Esophagus squamous epithelium (tissue), 5 donors: ENCODE measurements around the gene EFNB2. TPM values are rescaled to one million over a fixed set of nuclear protein-coding genes. Genes with fewer than 3 reads are reported as not detected.

ENCODE experiments used
- DNase-seq: peaks from one replicate; lab custom pipeline; 2025; lab: John Stamatoyannopoulos, UW
- H3K27ac ChIP-seq, 4 donors: fragments of 200-600 bp; sonication (generic); one replicate each; pipeline ENCODE4 v1.5.1; 2016 to 2019; ENCODE audit warnings: mild to moderate bottlenecking in 1 of 4
- H3K27me3 ChIP-seq, 4 donors: fragments of 200-600 bp; sonication (generic); 1 replicate in 3 of 4; 2 replicates in 1 of 4; pipeline versions ENCODE4 v1.5.1 to v1.6.0; 2017 to 2021; ENCODE audit warnings: antibody characterized with exemption in 1 of 4
- H3K36me3 ChIP-seq, 3 donors: fragments of 200-600 bp; sonication (generic); one replicate each; pipeline ENCODE4 v1.5.1; 2016 to 2019
- H3K4me1 ChIP-seq, 3 donors: fragments of 200-600 bp; sonication (generic); one replicate each; pipeline ENCODE4 v1.5.1; 2017 to 2019
- H3K4me3 ChIP-seq, 4 donors: fragments of 200-600 bp; sonication (generic); 1 replicate in 3 of 4; 2 replicates in 1 of 4; pipeline ENCODE4 v1.5.1; 2016 to 2019; ENCODE audit warnings: mild to moderate bottlenecking in 2 of 4, moderate library complexity in 1 of 4
- H3K9me3 ChIP-seq, 3 donors: fragments of 200-600 bp; sonication (generic); one replicate each; pipeline ENCODE4 v1.5.1; 2016 to 2019
- POLR2A ChIP-seq, 4 donors: fragments of 450-650 bp; IDR thresholded peaks; one replicate each; pipeline ENCODE4 v1.6.1; 2017; ENCODE audit warnings: antibody characterized with exemption in 4 of 4, mild to moderate bottlenecking in 4 of 4, moderate library complexity in 3 of 4
- WGBS, 2 donors: methylation state at CpG; one replicate each; pipeline ENCODE4 v1.1.5; 2018; 5-methylcytosine and 5-hydroxymethylcytosine counted together
- intact Hi-C: fragments of 100-400 bp; cut with DNase I; formaldehyde crosslinking; loops from one replicate; pipeline ENCODE4 v1.15.0; 2022
- total RNA-seq, 4 donors: library from RNA; depleted of rRNA; stranded (reverse); fragments of >200 nt; gene quantifications; one replicate each; pipeline ENCODE4 v1.1.0, GENCODE V29; 2016
- TF ChIP-seq, protein P1 (sequence below), 6 experiments: fragments of 450-650 bp in 4 of 6; fragments of 200-600 bp in 2 of 6; sonication (generic) in 2 of 6; IDR thresholded peaks; one replicate each; pipeline ENCODE4 v1.5.1; 2016 to 2019; ENCODE audit warnings: antibody characterized with exemption in 6 of 6, mild to moderate bottlenecking in 4 of 6, moderate library complexity in 4 of 6
- donor health status: DM: yes; HTN: yes; CAD: no.

Gene EFNB2
- total RNA-seq, 4 donors from 2014 or later: 14.9 to 29.1 (median 15.8) TPM

DNA sequence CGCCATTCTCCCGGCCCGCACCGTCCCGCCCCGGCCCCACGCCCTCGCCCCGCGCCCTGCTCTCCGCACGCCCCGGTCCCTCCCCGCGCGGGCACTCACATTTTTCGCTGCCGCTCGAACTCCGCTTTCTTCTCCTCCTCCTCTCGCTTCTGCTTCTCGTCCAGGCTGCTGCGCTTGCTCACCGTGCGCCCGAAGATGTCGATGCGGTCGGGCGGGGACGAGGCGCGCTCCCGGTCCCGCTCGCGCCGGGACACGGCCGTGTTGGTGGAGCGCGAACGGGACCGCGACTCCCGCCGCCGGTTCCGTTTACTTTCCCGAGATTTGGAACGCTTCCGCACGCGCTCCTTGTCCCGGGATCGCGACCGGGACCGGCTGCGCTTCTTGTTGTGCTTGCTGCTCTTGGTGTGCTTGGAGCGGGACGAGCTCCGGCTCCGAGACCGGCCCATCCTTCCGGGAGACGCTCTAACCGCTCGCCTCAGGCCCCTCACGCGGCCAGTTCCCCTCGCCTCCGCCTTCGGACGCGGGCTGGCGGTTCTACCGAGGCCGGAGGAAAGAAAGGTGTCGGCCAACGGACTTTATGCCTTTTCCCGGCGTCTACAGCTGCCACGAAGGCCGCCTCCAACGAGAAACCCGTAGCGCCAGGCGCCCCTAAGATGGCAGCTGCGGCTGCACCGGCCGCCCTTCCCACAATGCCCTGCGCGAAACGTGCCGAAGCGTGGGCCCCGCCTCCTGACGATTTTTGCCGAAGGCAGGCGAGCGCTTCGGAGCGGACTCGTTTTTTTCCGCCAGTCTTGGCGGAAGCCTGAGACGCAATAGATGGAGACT is 32.2 kb upstream of the EFNB2 start, which contains the start of gene ARGLU1:
TSS of gene ARGLU1 (minus strand) at position 664 of the 825 bp plus-strand sequence. CDS start at position 446, 218 bp downstream.
- Histone ChIP-seq H3K9me3 (no peaks in the 10 kb centered on the region), H3K4me1 (peaks cover 10 to 76% (median 31%) of the 10 kb centered on the region in 3 donors), H3K4me3 (peak within 1 kb of the TSS; percentile 96 to 98 (median 97)), H3K27me3 (no peaks in the 10 kb centered on the region), H3K36me3 (no peaks in the 10 kb centered on the region), H3K27ac (peak within 1 kb of the TSS; percentile 93 to 100 (median 98))
- peak; percentile 33 for DNase-seq
- 1% methylated on average over 22 to 62 of the region's 108 CpGs for WGBS, 2 donors
- TF ChIP-seq POLR2A (IDR thresholded peaks at IDR 0.05): peak in 3 of 4 donors; percentile 89 to 98 (median 90)
- TF ChIP-seq, protein P1, sequence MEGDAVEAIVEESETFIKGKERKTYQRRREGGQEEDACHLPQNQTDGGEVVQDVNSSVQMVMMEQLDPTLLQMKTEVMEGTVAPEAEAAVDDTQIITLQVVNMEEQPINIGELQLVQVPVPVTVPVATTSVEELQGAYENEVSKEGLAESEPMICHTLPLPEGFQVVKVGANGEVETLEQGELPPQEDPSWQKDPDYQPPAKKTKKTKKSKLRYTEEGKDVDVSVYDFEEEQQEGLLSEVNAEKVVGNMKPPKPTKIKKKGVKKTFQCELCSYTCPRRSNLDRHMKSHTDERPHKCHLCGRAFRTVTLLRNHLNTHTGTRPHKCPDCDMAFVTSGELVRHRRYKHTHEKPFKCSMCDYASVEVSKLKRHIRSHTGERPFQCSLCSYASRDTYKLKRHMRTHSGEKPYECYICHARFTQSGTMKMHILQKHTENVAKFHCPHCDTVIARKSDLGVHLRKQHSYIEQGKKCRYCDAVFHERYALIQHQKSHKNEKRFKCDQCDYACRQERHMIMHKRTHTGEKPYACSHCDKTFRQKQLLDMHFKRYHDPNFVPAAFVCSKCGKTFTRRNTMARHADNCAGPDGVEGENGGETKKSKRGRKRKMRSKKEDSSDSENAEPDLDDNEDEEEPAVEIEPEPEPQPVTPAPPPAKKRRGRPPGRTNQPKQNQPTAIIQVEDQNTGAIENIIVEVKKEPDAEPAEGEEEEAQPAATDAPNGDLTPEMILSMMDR (IDR thresholded peaks at IDR 0.05): no peak
- intact Hi-C loops: no loop called here

- Histone ChIP-seq H3K27ac (peak overlapping the region; percentile 93 to 100 (median 98)), H3K4me1 (peaks cover 10 to 77% (median 33%) of the 10 kb centered on the region in 3 donors), H3K4me3 (peak overlapping the region; percentile 96 to 98 (median 97)), H3K9me3 (no peaks in the 10 kb centered on the region), H3K27me3 (no peaks in the 10 kb centered on the region), H3K36me3 (no peaks in the 10 kb centered on the region)
- 0 to 1% methylated on average over 28 to 34 of the region's 34 CpGs for WGBS, 2 donors
- TF ChIP-seq, protein P1 (IDR thresholded peaks at IDR 0.05): no peak
- TF ChIP-seq POLR2A (IDR thresholded peaks at IDR 0.05): no peak
- intact Hi-C loops: no loop called here
- peak; percentile 19 for DNase-seq
Measured at GRCh38 chr13:106566641-106567473, 31.4 kb upstream of the EFNB2 start.

DNA sequence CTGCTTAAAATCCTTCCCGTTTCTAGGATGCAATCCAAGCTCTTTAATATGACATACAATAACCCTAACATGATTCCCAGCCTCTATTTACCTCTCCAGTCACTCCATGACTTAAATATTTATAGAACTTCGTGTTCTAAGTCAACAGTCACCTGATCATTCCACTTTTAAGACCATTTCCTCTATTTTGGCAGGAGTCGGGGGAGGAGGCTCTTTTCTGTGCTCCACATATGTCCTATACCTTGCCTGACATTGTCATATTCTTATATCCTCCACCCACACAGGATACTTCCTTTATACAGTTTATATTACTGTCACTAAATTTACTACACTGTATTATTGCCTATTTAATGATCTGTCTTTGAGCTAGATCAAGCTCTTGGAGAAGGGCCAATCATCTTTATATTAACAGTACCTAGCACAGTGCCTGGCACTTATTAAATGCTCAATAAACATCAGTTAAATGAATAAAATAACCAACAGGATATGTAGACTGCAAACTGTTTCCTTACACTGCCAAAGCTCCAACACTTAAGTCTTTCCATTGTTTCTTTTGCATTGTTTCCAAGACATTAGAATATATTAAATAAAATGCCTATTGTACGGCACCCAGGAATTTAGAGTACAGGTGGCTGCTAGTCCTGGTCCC is 29.8 kb upstream of the EFNB2 start:
- H3K4me3 ChIP-seq: peak overlapping the region in 3 of 4 donors; percentile 96 to 98 (median 98)
- intact Hi-C loops: no loop called here
- H3K27ac ChIP-seq: peak overlapping the region in 2 of 4 donors; percentile 98 to 100
- peaks cover 10 to 84% (median 37%) of the 10 kb centered on the region in 3 donors for H3K4me1 ChIP-seq
- no peak for DNase-seq
- TF ChIP-seq, protein P1 (IDR thresholded peaks at IDR 0.05): no peak
- TF ChIP-seq POLR2A (IDR thresholded peaks at IDR 0.05): no peak
- no peaks in the 10 kb centered on the region for H3K27me3 ChIP-seq
- WGBS, 2 donors: 21 to 23% methylated on average over 4 of the region's 4 CpGs
- H3K9me3 ChIP-seq: no peaks in the 10 kb centered on the region
- H3K36me3 ChIP-seq: no peaks in the 10 kb centered on the region

- peak overlapping the region in 1 of 4 donors; percentile 42 for H3K27ac ChIP-seq
- no peaks in the 10 kb centered on the region for H3K27me3 ChIP-seq
- no peak overlapping the region for H3K4me3 ChIP-seq
- DNase-seq: no peak
- WGBS, 2 donors: 64 to 88% methylated on average over 1 of the region's 1 CpG
- H3K36me3 ChIP-seq: peaks cover 0 to 22% (median 6%) of the 10 kb centered on the region in 3 donors
- intact Hi-C loops: no loop called here
- H3K4me1 ChIP-seq: peaks cover 10 to 81% (median 34%) of the 10 kb centered on the region in 3 donors
- TF ChIP-seq POLR2A (IDR thresholded peaks at IDR 0.05): no peak
- TF ChIP-seq, protein P1 (IDR thresholded peaks at IDR 0.05): no peak
- H3K9me3 ChIP-seq: no peaks in the 10 kb centered on the region
Measured at GRCh38 chr13:106562301-106562700, 26.8 kb upstream of the EFNB2 start.
